AG04449 (cell line): ENCODE data around the gene TRAM2.

Experiments
- CTCF ChIA-PET: fragments of 350-600 bp; formaldehyde crosslinking; extraction: SDS; loops from one replicate; lab custom pipeline; 2021; ENCODE audit warnings: antibody characterized with exemption; lab: Yijun Ruan, JAX
- POLR2A ChIA-PET: fragments of 400-600, 350-600 bp; formaldehyde crosslinking; extraction: SDS; loops from one replicate; lab custom pipeline; 2020; ENCODE audit warnings: antibody characterized with exemption, inconsistent platforms; lab: Yijun Ruan, JAX
- DNase-seq: peaks from one replicate; pipeline ENCODE4 v3.0.0-alpha.2; 2010; ENCODE audit warnings: low read depth, low spot score
- H3K4me3 ChIP-seq: 2 replicates; pipeline ENCODE4 v1.5.1; 2011; ENCODE audit warnings: low read depth, mild to moderate bottlenecking, control low read depth, low read length
- TF ChIP-seq, protein P1 (sequence below): IDR thresholded peaks from one replicate; pipeline ENCODE4 v1.5.1; 2011; ENCODE audit warnings: mild to moderate bottlenecking, moderate library complexity, low read length, control low read depth, inconsistent platforms; ENCODE audit not compliant: insufficient read depth; ENCODE audit errors: missing control alignments

TRAM2 gene

DNA sequence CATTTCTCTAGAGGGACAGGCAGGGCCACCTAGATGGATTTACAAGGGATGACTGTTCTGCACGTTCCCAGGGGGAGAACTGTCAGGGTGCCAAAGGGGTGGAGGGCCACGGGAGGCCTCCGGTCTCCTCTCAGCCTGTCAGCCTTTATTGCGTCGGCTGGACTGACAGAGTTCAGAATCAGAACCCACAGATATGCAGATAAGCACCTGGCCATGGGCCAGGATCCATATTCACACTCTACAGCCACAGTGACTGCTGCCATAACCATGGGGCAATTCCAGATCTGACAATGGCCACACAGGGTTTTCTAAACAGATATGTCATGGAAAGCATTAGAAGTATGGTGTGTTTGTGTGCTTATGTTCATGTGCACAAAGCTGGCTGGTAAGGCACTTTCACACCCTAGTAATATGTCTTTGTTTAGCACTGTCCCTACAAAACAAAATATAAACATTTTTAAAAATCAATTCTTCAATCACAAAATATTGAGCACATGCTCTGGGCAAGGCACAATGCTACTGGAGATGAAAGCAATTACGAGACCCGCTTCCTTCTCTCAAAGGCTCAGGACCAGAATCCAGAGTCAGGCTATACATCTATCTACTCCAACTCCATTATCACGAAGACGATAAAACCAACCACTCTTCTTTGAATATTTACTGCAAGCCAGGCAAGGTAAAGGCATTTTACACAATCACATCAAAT, 29.1 kb downstream of the TRAM2 start:
- TF ChIP-seq, protein P1, sequence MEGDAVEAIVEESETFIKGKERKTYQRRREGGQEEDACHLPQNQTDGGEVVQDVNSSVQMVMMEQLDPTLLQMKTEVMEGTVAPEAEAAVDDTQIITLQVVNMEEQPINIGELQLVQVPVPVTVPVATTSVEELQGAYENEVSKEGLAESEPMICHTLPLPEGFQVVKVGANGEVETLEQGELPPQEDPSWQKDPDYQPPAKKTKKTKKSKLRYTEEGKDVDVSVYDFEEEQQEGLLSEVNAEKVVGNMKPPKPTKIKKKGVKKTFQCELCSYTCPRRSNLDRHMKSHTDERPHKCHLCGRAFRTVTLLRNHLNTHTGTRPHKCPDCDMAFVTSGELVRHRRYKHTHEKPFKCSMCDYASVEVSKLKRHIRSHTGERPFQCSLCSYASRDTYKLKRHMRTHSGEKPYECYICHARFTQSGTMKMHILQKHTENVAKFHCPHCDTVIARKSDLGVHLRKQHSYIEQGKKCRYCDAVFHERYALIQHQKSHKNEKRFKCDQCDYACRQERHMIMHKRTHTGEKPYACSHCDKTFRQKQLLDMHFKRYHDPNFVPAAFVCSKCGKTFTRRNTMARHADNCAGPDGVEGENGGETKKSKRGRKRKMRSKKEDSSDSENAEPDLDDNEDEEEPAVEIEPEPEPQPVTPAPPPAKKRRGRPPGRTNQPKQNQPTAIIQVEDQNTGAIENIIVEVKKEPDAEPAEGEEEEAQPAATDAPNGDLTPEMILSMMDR = no peak
- no peak overlapping the region for H3K4me3 ChIP-seq
- DNase-seq = no peak
- ChIA-PET CTCF (interaction anchor here (1.2 to 2.0 kb wide), 3 partner anchors 8 to 28 kb away, joined by 3 to 7 read pairs (median 3); no protein-coding TSS in a partner anchor), POLR2A (interaction anchor here (0.6 to 5.8 kb wide), 4 partner anchors 8 to 127 kb away, joined by 3 to 26 read pairs (median 4); partner anchors contain the start of gene EFHC1)

DNA sequence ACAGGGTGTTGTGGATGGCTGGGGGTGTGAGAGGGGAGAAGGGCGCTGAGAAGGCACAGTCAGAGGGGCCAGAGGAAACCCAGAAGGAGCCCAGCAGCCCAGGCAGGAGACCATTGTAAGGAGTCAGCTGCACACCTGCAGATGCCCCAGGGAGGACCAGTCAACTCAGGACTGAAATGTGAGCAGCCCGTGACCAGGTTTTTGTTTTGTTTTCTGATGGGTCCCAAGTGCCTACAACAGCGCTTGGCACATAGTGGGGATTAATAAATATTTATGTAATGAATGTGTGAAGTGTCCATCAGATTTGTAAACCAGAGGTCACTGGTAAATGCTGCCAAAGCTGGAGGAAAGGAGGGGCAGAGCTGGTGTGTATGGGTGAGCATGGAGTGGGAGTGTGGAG, 30.2 kb downstream of the TRAM2 start:
- no peak for DNase-seq
- ChIA-PET POLR2A (interaction anchor here (1.2 to 5.8 kb wide), 2 partner anchors 7 to 20 kb away, joined by 5 to 26 read pairs; no protein-coding TSS in a partner anchor), CTCF (interaction anchor here (1.2 to 1.4 kb wide), 3 partner anchors 23 to 49 kb away, joined by 3 to 4 read pairs (median 3); no protein-coding TSS in a partner anchor)
- TF ChIP-seq, protein P1 = no peak
- H3K4me3 ChIP-seq = no peak overlapping the region

DNA sequence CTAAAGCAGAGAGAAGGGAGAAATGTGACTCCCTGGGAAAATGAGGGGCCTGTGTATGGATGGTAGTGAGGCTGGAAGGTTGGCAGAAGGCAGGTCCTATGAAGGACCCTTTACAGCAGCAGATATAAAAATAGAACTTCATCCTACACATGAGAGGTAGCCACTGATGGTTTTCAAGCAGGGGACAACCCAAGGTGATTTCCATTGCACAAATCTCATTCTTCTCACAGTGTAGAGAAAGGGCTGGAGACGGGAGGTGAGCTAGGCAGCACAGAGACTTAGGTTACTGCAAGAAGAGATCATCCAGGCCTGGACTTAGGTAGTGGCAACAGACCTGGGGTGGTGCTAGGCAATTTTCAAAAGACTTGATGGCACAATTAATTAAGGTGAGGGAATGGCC, 30.7 kb downstream of the TRAM2 start:
- TF ChIP-seq, protein P1 = no peak
- H3K4me3 ChIP-seq = no peak overlapping the region
- ChIA-PET POLR2A (interaction anchor here (1.2 to 5.8 kb wide), 2 partner anchors 6 to 21 kb away, joined by 5 to 26 read pairs; no protein-coding TSS in a partner anchor), CTCF (interaction anchor here (1.3 kb wide), 1 partner anchor 49 kb away, joined by 4 read pairs; no protein-coding TSS in a partner anchor)
- DNase-seq = no peak

DNA sequence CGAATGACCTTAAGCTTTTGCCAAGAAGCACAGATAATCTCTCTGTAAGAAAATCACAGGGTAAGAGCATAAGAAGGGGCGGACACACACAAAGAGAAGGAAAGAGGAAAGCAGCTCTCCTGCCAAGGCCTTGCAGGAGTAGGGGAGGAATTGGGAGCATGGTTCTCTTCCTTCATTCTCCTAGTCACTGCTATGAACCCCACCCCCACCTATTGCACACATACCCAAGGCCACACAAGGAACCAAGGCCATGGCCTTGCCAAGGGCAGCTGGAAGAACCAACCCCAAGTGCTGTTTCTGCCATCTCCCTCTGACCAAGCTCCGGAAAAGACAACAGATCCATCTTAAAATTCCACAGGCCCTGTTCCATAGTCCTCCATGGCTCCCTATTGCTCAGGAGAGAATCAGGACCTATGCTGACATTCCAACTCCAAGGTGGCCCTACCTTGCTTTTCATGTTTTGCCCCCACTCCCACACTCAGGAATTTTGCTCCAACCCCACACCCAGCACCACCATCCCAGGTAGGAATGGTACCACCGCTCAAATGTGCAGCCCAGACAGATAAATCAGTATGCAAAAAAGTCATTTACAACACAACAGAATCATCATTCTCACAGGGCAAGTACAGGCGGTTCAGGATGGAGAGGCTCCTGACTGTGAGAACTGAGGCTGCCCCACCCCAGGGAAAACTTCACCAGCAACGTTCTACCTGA, 31.3 kb downstream of the TRAM2 start:
- DNase-seq = no peak
- H3K4me3 ChIP-seq = no peak overlapping the region
- ChIA-PET POLR2A (no interaction called here), CTCF (interaction anchor here (1.3 to 5.3 kb wide), 3 partner anchors 9 to 53 kb away, joined by 4 to 28 read pairs (median 6); partner anchors contain the start of gene TRAM2)
- TF ChIP-seq, protein P1 = no peak

DNA sequence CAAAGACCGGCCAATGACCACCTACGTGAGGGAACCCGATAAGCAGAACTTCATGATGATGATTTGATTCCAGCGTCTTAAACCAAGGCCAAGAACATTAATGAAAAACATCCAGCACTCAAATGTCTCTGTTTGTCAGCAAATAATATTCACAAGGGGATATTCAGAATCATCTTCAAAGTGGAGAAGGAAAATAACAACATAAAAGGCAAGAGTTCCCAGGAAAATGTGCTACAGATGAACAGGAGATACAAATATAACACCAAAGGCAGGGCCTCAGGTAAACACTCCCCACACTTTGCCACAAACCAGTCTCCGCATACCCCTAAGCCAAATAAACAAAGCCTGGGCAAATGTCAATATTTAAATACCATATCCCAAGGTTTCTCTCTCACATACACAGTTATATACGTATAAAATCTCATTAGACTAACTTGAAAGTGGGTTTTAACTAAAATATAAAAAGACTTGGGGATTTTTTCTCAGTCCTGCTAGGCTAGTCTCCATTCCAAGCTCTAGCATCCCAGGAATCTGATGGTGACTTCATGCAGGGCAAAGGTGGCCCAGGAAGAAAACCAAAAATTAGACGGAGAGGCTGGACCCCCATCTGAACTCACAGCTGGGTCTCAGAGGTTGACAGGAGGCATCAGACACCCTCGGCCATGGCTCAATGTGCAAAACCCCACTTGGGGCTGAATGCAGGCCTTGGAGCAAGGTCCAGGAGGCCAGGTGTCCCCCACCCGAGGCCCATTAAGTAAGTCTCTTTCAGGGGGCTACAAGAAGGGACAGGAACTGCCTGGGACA, 32.1 kb downstream of the TRAM2 start:
- TF ChIP-seq, protein P1 = no peak
- no peak overlapping the region for H3K4me3 ChIP-seq
- ChIA-PET CTCF (interaction anchor here (0.6 to 5.3 kb wide), 4 partner anchors 8 to 54 kb away, joined by 3 to 28 read pairs (median 5); partner anchors contain the start of gene TRAM2), POLR2A (no interaction called here)
- DNase-seq = no peak
